Measurements from ENCODE around the gene CACNA1C.
A peak's percentile ranks its signal among the peaks of the same experiment; 100 is the strongest.

CACNA1C gene

GRCh38 chr12:2137711-2138110 lies 84.9 kb downstream of the CACNA1C start:
- POLR2A ChIA-PET: no interaction called here
- over 99% methylated on average over 10 of the region's 10 CpGs for WGBS (ENCODE audit: insufficient coverage)

DNA sequence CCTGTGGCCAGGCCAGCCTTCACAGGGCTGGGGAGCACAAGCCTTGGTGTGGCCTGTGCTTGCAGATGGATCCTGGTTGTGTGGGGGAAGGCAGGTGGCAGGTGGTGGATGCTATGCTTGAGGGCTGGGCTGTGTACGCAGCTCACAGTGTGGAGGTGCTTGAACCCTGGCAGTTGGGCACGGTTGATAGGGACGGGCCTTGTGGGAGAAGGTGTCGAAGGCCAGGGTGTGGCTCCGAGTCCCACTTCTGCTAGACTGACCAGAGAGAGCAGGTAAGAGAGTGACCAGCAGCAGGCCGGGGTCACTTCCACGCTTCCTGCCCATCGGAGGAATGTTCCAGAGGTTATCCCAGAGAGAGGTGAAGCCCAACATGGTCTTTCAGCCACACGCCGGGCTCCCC lies 85.5 kb downstream of the CACNA1C start:
- no peak for DNase-seq
- Histone ChIP-seq H3K36me3 (ENCODE audit: control insufficient read depth in 4 of 4, insufficient read depth in 4 of 4, low read length in 3 of 4) (no peaks in the 10 kb centered on the region), H3K27me3 (replicated peaks in 2 of 5; ENCODE audit: control insufficient read depth in 4 of 5, insufficient read depth in 5 of 5, low read length in 4 of 5) (no peaks in the 10 kb centered on the region), H3K4me1 (ENCODE audit: control extremely low read depth in 1 of 4, control insufficient read depth in 4 of 4, insufficient read depth in 4 of 4, low read length in 3 of 4) (no peaks in the 10 kb centered on the region), H3K27ac (ENCODE audit: insufficient read depth in 1 of 2, low read depth in 1 of 2, low read length in 2 of 2, poor library complexity in 1 of 2, severe bottlenecking in 2 of 2) (no peak overlapping the region), H3K9me3 (ENCODE audit: control extremely low read depth in 1 of 5, control insufficient read depth in 4 of 5, insufficient read depth in 2 of 5, low read depth in 1 of 5, low read length in 4 of 5) (no peaks in the 10 kb centered on the region), H3K4me3 (ENCODE audit: control insufficient read depth in 1 of 7, extremely low read depth in 1 of 7, insufficient read depth in 4 of 7, low read depth in 2 of 7, low read length in 6 of 7) (no peak overlapping the region)
- over 99% methylated on average over 9 of the region's 10 CpGs for WGBS (ENCODE audit: insufficient coverage)
- ChIA-PET CTCF (no interaction called here), POLR2A (no interaction called here)

More at GRCh38 chr12:2137711-2138110, 84.9 kb downstream of the CACNA1C start:
- Histone ChIP-seq H3K4me3 (ENCODE audit: control insufficient read depth in 1 of 7, extremely low read depth in 1 of 7, insufficient read depth in 4 of 7, low read depth in 2 of 7, low read length in 6 of 7) (no peak overlapping the region), H3K4me1 (ENCODE audit: control extremely low read depth in 1 of 4, control insufficient read depth in 4 of 4, insufficient read depth in 4 of 4, low read length in 3 of 4) (no peaks in the 10 kb centered on the region), H3K27ac (ENCODE audit: insufficient read depth in 1 of 2, low read depth in 1 of 2, low read length in 2 of 2, poor library complexity in 1 of 2, severe bottlenecking in 2 of 2) (no peak overlapping the region), H3K9me3 (ENCODE audit: control extremely low read depth in 1 of 5, control insufficient read depth in 4 of 5, insufficient read depth in 2 of 5, low read depth in 1 of 5, low read length in 4 of 5) (no peaks in the 10 kb centered on the region), H3K27me3 (replicated peaks in 2 of 5; ENCODE audit: control insufficient read depth in 4 of 5, insufficient read depth in 5 of 5, low read length in 4 of 5) (no peaks in the 10 kb centered on the region), H3K36me3 (ENCODE audit: control insufficient read depth in 4 of 4, insufficient read depth in 4 of 4, low read length in 3 of 4) (no peaks in the 10 kb centered on the region)
- DNase-seq: no peak
- CTCF ChIA-PET: interaction anchor here (0.7 kb wide), 1 partner anchor 91 kb away, joined by 3 read pairs; no protein-coding TSS in a partner anchor

DNA sequence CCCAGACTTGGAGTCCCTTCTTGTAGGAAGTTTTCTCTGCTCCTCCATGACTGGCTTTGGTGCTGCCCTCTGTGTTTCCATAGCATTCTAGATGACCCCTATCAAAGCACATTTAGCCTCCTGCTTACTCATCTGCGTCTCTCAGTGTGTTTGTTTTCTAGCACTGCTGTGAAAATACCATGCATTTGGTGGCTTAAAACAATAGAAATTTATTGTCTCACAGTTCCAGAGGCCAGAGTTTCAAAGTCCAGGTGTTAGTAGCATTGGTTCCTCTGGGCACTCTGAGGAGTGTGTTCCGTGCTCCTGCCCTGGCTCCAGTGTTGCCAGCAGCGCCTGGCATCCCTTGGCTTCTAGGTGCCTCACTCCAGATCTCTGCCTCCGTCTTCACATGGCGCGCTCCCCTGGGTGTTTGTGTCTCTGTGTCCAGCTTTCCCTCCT lies 86.1 kb downstream of the CACNA1C start:
- no peaks in the 10 kb centered on the region for H3K27me3 ChIP-seq (replicated peaks in 2 of 5; ENCODE audit: control insufficient read depth in 4 of 5, insufficient read depth in 5 of 5, low read length in 4 of 5)
- POLR2A ChIA-PET: no interaction called here
- WGBS (ENCODE audit: insufficient coverage): 93% methylated on average over 6 of the region's 6 CpGs
- no peak overlapping the region for H3K27ac ChIP-seq (ENCODE audit: insufficient read depth in 1 of 2, low read depth in 1 of 2, low read length in 2 of 2, poor library complexity in 1 of 2, severe bottlenecking in 2 of 2)
- no peak overlapping the region for H3K4me3 ChIP-seq (ENCODE audit: control insufficient read depth in 1 of 7, extremely low read depth in 1 of 7, insufficient read depth in 4 of 7, low read depth in 2 of 7, low read length in 6 of 7)
- no peaks in the 10 kb centered on the region for H3K36me3 ChIP-seq (ENCODE audit: control insufficient read depth in 4 of 4, insufficient read depth in 4 of 4, low read length in 3 of 4)
- DNase-seq: no peak
- no peaks in the 10 kb centered on the region for H3K4me1 ChIP-seq (ENCODE audit: control extremely low read depth in 1 of 4, control insufficient read depth in 4 of 4, insufficient read depth in 4 of 4, low read length in 3 of 4)
- no peaks in the 10 kb centered on the region for H3K9me3 ChIP-seq (ENCODE audit: control extremely low read depth in 1 of 5, control insufficient read depth in 4 of 5, insufficient read depth in 2 of 5, low read depth in 1 of 5, low read length in 4 of 5)
- CTCF ChIA-PET: no interaction called here

DNA sequence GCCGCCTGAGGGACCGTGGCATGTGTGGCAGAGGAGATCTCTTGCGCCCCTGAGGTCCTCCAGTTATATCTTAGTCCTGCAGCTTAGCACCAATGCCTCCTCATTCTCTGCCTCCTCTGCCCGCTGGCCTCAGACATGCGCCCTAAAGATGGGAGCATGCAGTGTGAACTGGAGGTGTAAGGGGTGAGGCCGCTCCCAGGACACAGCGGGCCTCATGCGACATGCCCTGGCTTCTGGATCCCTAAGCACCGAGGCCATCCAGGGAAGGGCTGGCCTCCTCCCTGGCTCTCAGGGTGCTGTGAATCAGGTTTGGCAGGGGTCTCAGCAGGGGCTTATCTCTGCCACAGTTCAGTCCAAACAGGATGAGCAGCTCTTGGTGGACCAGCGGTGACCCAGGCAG lies 86.9 kb downstream of the CACNA1C start:
- 97% methylated on average over 9 of the region's 10 CpGs for WGBS (ENCODE audit: insufficient coverage)
- CTCF ChIA-PET: no interaction called here

DNA sequence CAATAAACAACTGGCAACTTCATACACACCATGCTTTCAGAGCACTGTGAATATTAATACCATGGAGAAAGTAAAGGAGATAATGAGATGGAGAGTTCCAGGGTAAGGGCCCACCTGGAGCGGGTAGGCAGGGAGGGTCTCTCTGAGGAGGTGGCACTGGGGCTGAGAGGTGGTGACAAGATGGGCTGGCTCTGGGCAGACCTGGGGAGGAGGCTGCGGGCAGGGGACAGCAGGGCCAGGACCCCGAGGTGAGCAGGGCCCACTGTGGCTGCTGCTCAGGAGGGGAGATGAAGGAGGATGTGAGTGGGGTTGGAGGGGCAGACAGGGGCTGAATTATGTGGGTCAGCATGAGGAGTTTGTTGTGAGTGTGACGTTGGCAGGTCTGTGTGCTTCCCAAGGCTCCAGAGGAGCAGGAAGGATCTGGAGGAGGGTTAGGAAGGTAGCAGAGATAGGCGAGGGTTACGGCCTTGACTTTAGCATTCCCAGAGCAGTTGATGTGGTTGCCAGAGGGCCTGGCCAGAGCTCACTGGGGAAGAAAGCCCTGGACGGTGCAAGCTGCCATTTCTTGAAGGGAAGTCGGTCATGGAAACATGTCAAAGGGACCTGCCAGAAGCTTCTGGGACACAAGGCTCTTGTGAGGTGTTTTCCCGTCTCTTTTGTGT lies 88.2 kb downstream of the CACNA1C start:
- Histone ChIP-seq H3K4me1 (ENCODE audit: control extremely low read depth in 1 of 4, control insufficient read depth in 4 of 4, insufficient read depth in 4 of 4, low read length in 3 of 4) (no peaks in the 10 kb centered on the region), H3K27me3 (replicated peaks in 2 of 5; ENCODE audit: control insufficient read depth in 4 of 5, insufficient read depth in 5 of 5, low read length in 4 of 5) (no peaks in the 10 kb centered on the region), H3K4me3 (ENCODE audit: control insufficient read depth in 1 of 7, extremely low read depth in 1 of 7, insufficient read depth in 4 of 7, low read depth in 2 of 7, low read length in 6 of 7) (no peak overlapping the region), H3K9me3 (ENCODE audit: control extremely low read depth in 1 of 5, control insufficient read depth in 4 of 5, insufficient read depth in 2 of 5, low read depth in 1 of 5, low read length in 4 of 5) (no peaks in the 10 kb centered on the region), H3K27ac (ENCODE audit: insufficient read depth in 1 of 2, low read depth in 1 of 2, low read length in 2 of 2, poor library complexity in 1 of 2, severe bottlenecking in 2 of 2) (no peak overlapping the region), H3K36me3 (ENCODE audit: control insufficient read depth in 4 of 4, insufficient read depth in 4 of 4, low read length in 3 of 4) (no peaks in the 10 kb centered on the region)
- WGBS (ENCODE audit: insufficient coverage): 90% methylated on average over 9 of the region's 9 CpGs
- POLR2A ChIA-PET: no interaction called here
- CTCF ChIA-PET: no interaction called here
- DNase-seq: no peak

More for the DNA sequence above, 86.9 kb downstream of the CACNA1C start:
- Histone ChIP-seq H3K27ac (ENCODE audit: insufficient read depth in 1 of 2, low read depth in 1 of 2, low read length in 2 of 2, poor library complexity in 1 of 2, severe bottlenecking in 2 of 2) (no peak overlapping the region), H3K36me3 (ENCODE audit: control insufficient read depth in 4 of 4, insufficient read depth in 4 of 4, low read length in 3 of 4) (no peaks in the 10 kb centered on the region), H3K4me3 (ENCODE audit: control insufficient read depth in 1 of 7, extremely low read depth in 1 of 7, insufficient read depth in 4 of 7, low read depth in 2 of 7, low read length in 6 of 7) (no peak overlapping the region), H3K9me3 (ENCODE audit: control extremely low read depth in 1 of 5, control insufficient read depth in 4 of 5, insufficient read depth in 2 of 5, low read depth in 1 of 5, low read length in 4 of 5) (no peaks in the 10 kb centered on the region), H3K4me1 (ENCODE audit: control extremely low read depth in 1 of 4, control insufficient read depth in 4 of 4, insufficient read depth in 4 of 4, low read length in 3 of 4) (no peaks in the 10 kb centered on the region), H3K27me3 (replicated peaks in 2 of 5; ENCODE audit: control insufficient read depth in 4 of 5, insufficient read depth in 5 of 5, low read length in 4 of 5) (no peaks in the 10 kb centered on the region)
- DNase-seq: no peak
- POLR2A ChIA-PET: no interaction called here

GRCh38 chr12:2142068-2142467 lies 89.3 kb downstream of the CACNA1C start:
- Histone ChIP-seq H3K4me3 (ENCODE audit: control insufficient read depth in 1 of 7, extremely low read depth in 1 of 7, insufficient read depth in 4 of 7, low read depth in 2 of 7, low read length in 6 of 7) (no peak overlapping the region), H3K27ac (ENCODE audit: insufficient read depth in 1 of 2, low read depth in 1 of 2, low read length in 2 of 2, poor library complexity in 1 of 2, severe bottlenecking in 2 of 2) (no peak overlapping the region), H3K9me3 (ENCODE audit: control extremely low read depth in 1 of 5, control insufficient read depth in 4 of 5, insufficient read depth in 2 of 5, low read depth in 1 of 5, low read length in 4 of 5) (no peaks in the 10 kb centered on the region), H3K4me1 (ENCODE audit: control extremely low read depth in 1 of 4, control insufficient read depth in 4 of 4, insufficient read depth in 4 of 4, low read length in 3 of 4) (no peaks in the 10 kb centered on the region), H3K36me3 (ENCODE audit: control insufficient read depth in 4 of 4, insufficient read depth in 4 of 4, low read length in 3 of 4) (no peaks in the 10 kb centered on the region), H3K27me3 (replicated peaks in 2 of 5; ENCODE audit: control insufficient read depth in 4 of 5, insufficient read depth in 5 of 5, low read length in 4 of 5) (no peaks in the 10 kb centered on the region)
- ChIA-PET CTCF (interaction anchor here (0.6 kb wide), 1 partner anchor 18 kb away, joined by 3 read pairs; no protein-coding TSS in a partner anchor), POLR2A (no interaction called here)
- DNase-seq: peak in 1 of 3 donors; percentile 7
- WGBS (ENCODE audit: insufficient coverage): 100% methylated on average over 5 of the region's 10 CpGs

- Histone ChIP-seq H3K4me1 (ENCODE audit: control extremely low read depth in 1 of 4, control insufficient read depth in 4 of 4, insufficient read depth in 4 of 4, low read length in 3 of 4) (no peaks in the 10 kb centered on the region), H3K27ac (ENCODE audit: insufficient read depth in 1 of 2, low read depth in 1 of 2, low read length in 2 of 2, poor library complexity in 1 of 2, severe bottlenecking in 2 of 2) (no peak overlapping the region), H3K27me3 (replicated peaks in 2 of 5; ENCODE audit: control insufficient read depth in 4 of 5, insufficient read depth in 5 of 5, low read length in 4 of 5) (no peaks in the 10 kb centered on the region), H3K4me3 (ENCODE audit: control insufficient read depth in 1 of 7, extremely low read depth in 1 of 7, insufficient read depth in 4 of 7, low read depth in 2 of 7, low read length in 6 of 7) (no peak overlapping the region), H3K36me3 (ENCODE audit: control insufficient read depth in 4 of 4, insufficient read depth in 4 of 4, low read length in 3 of 4) (no peaks in the 10 kb centered on the region), H3K9me3 (ENCODE audit: control extremely low read depth in 1 of 5, control insufficient read depth in 4 of 5, insufficient read depth in 2 of 5, low read depth in 1 of 5, low read length in 4 of 5) (no peaks in the 10 kb centered on the region)
- POLR2A ChIA-PET: no interaction called here
- WGBS (ENCODE audit: insufficient coverage): no CpG with 5 or more reads among the region's 1 CpG
- CTCF ChIA-PET: interaction anchor here (0.7 kb wide), 1 partner anchor 84 kb away, joined by 5 read pairs; no protein-coding TSS in a partner anchor
- no peak for DNase-seq
These were observed 92.2 kb downstream of the CACNA1C start for GRCh38 chr12:2144951-2145350.

Data from common myeloid progenitor, CD34-positive (primary cell).